GM23338 (cell line): ENCODE measurements around the gene HS6ST2. TPM values are rescaled to one million over a fixed set of nuclear protein-coding genes. Genes with fewer than 3 reads are reported as not detected.

Experiments used
- ATAC-seq: fragments of 200-7000 bp; cut with Tn5 transposase; 3 replicates; pipeline ENCODE4 v1.9.1; 2020
- DNase-seq: peaks from one replicate; pipeline ENCODE4 v3.0.0-alpha.2; 2015; ENCODE audit warnings: low spot score
- H2AFZ ChIP-seq: fragments of 200-600 bp; sonication (generic); 2 replicates; pipeline ENCODE4 v1.8.0; 2016; ENCODE audit warnings: antibody characterized with exemption, mild to moderate bottlenecking, moderate library complexity
- H3F3A ChIP-seq: fragments of 200-600 bp; sonication (generic); replicated peaks from 2 replicates; pipeline ENCODE4 v1.8.0; 2017; ENCODE audit warnings: antibody characterized with exemption, mixed run types, low read depth
- H3K27ac ChIP-seq: fragments of 200-600 bp; sonication (generic); 2 replicates; pipeline ENCODE4 v1.6.1; 2016; ENCODE audit warnings: low read depth
- H3K27me3 ChIP-seq: fragments of 200-600 bp; sonication (generic); 2 replicates; pipeline ENCODE4 v1.8.0; 2016; ENCODE audit warnings: mild to moderate bottlenecking, mixed run types, moderate library complexity; ENCODE audit not compliant: insufficient read depth
- H3K36me3 ChIP-seq: fragments of 200-600 bp; sonication (generic); 2 replicates; pipeline ENCODE4 v1.8.0; 2016; ENCODE audit warnings: mild to moderate bottlenecking; ENCODE audit not compliant: insufficient read depth
- H3K4me1 ChIP-seq: fragments of 200-600 bp; sonication (generic); 2 replicates; pipeline ENCODE4 v1.8.0; 2016; ENCODE audit warnings: mild to moderate bottlenecking, moderate library complexity; ENCODE audit not compliant: insufficient read depth
- H3K4me2 ChIP-seq: fragments of 200-600 bp; sonication (generic); 2 replicates; pipeline ENCODE4 v1.7.1; 2017; ENCODE audit warnings: mixed run types
- H3K4me3 ChIP-seq: fragments of 200-600 bp; sonication (generic); 2 replicates; pipeline ENCODE4 v1.6.1; 2016; ENCODE audit warnings: mixed run types
- H3K79me2 ChIP-seq: fragments of 200-600 bp; sonication (generic); replicated peaks from 2 replicates; pipeline ENCODE4 v1.8.0; 2017; ENCODE audit warnings: mild to moderate bottlenecking; ENCODE audit not compliant: insufficient read depth
- H3K9me2 ChIP-seq: fragments of 200-600 bp; sonication (generic); 2 replicates; pipeline ENCODE4 v1.8.0; 2017; ENCODE audit not compliant: insufficient read depth
- H4K20me1 ChIP-seq: fragments of 200-600 bp; sonication (generic); replicated peaks from 2 replicates; pipeline ENCODE4 v1.8.0; 2017; ENCODE audit warnings: mild to moderate bottlenecking; ENCODE audit not compliant: insufficient read depth
- H3K27ac Mint-ChIP-seq: 2 replicates; pipeline ENCODE4 v1.8.0; 2020; ENCODE audit warnings: inconsistent platforms, mild to moderate bottlenecking, moderate library complexity, mixed read lengths
- H3K27me3 Mint-ChIP-seq: 3 replicates; pipeline ENCODE4 v1.8.0; 2022; ENCODE audit warnings: low read depth, mild to moderate bottlenecking, moderate library complexity, mixed read lengths, inconsistent platforms; ENCODE audit not compliant: insufficient read depth, poor library complexity
- H3K36me3 Mint-ChIP-seq: 3 replicates; pipeline ENCODE4 v1.8.0; 2021; ENCODE audit warnings: low read depth, mild to moderate bottlenecking, inconsistent platforms, moderate library complexity, mixed read lengths
- H3K4me1 Mint-ChIP-seq: 3 replicates; pipeline ENCODE4 v1.8.0; 2020; ENCODE audit warnings: mild to moderate bottlenecking, inconsistent platforms, mixed read lengths
- H3K4me3 Mint-ChIP-seq: 3 replicates; pipeline ENCODE4 v1.8.0; 2021; ENCODE audit warnings: moderate library complexity, mild to moderate bottlenecking, inconsistent platforms, mixed read lengths
- H3K9me3 Mint-ChIP-seq: 3 replicates; pipeline ENCODE4 v1.8.0; 2020; ENCODE audit warnings: moderate library complexity, mild to moderate bottlenecking, inconsistent platforms, mixed read lengths
- CREB1 ChIP-seq: fragments of 250-450 bp; sonication (Bioruptor Pico); IDR thresholded peaks from 2 replicates; pipeline ENCODE4 v1.5.0; 2020; ENCODE audit warnings: low read depth, mild to moderate bottlenecking, moderate library complexity
- CTCF ChIP-seq, 2 experiments: fragments of 200-600 bp in 1 of 2; sonication (generic) in 1 of 2; conservative IDR thresholded peaks; 2 replicates each; pipeline versions ENCODE4 v1.5.1 to v1.6.1; 2016 to 2017; ENCODE audit warnings: antibody characterized with exemption in 2 of 2, low read depth in 2 of 2, mild to moderate bottlenecking in 2 of 2, moderate library complexity in 1 of 2
- ETS1 ChIP-seq: IDR thresholded peaks from 2 replicates; pipeline ENCODE4 v1.6.1; 2016; ENCODE audit warnings: antibody characterized with exemption
- EZH2 ChIP-seq: fragments of 200-600 bp; sonication (generic); IDR thresholded peaks from one replicate; pipeline ENCODE4 v1.8.0; 2017; ENCODE audit warnings: antibody characterized with exemption, mild to moderate bottlenecking, low read depth; ENCODE audit not compliant: unreplicated experiment
- EZH2phosphoT487 ChIP-seq: fragments of 200-600 bp; sonication (generic); IDR thresholded peaks from one replicate; pipeline ENCODE4 v1.8.1; 2018; ENCODE audit warnings: antibody characterized with exemption; ENCODE audit not compliant: unreplicated experiment
- JUNB ChIP-seq: IDR thresholded peaks from one replicate; pipeline ENCODE4 v1.6.1; 2016; ENCODE audit warnings: antibody characterized with exemption; ENCODE audit not compliant: unreplicated experiment
- NANOG ChIP-seq: IDR thresholded peaks from 2 replicates; pipeline ENCODE4 v1.6.1; 2016; ENCODE audit warnings: antibody characterized with exemption, borderline replicate concordance
- POLR2AphosphoS5 ChIP-seq: IDR thresholded peaks from 2 replicates; pipeline ENCODE4 v1.6.1; 2016; ENCODE audit warnings: antibody characterized with exemption, low read depth
- REST ChIP-seq: IDR thresholded peaks from one replicate; pipeline ENCODE4 v1.6.1; 2018; ENCODE audit warnings: antibody characterized with exemption; ENCODE audit not compliant: unreplicated experiment
- STAT1 ChIP-seq: IDR thresholded peaks from one replicate; pipeline ENCODE4 v1.6.1; 2016; ENCODE audit warnings: antibody characterized with exemption; ENCODE audit not compliant: unreplicated experiment
- ZNF114 ChIP-seq: fragments of 250-450 bp; sonication (Bioruptor Pico); IDR thresholded peaks from 2 replicates; pipeline ENCODE4 v1.5.0; 2020; ENCODE audit warnings: mild to moderate bottlenecking, moderate library complexity
- ZNF331 ChIP-seq: fragments of 250-450 bp; sonication (Bioruptor Pico); IDR thresholded peaks from 2 replicates; pipeline ENCODE4 v1.5.0; 2020; ENCODE audit warnings: low read depth, mild to moderate bottlenecking, moderate library complexity
- ZNF462 ChIP-seq: fragments of 250-450 bp; sonication (Bioruptor Pico); IDR thresholded peaks from 2 replicates; pipeline ENCODE4 v1.5.0; 2020; ENCODE audit warnings: mild to moderate bottlenecking, moderate library complexity
- polyA plus RNA-seq: library from polyadenylated mRNA; unstranded; fragments of >200 nt; fragmentation: Nextera tagmentation; extraction: Ambion mirVana; gene quantifications from 2 replicates; pipeline ENCODE4 v1.2.1, GENCODE V29; 2016
- total RNA-seq: library from RNA; depleted of rRNA; stranded (reverse); fragments of >200 nt; shearing (Covaris generic); gene quantifications from 2 replicates; pipeline ENCODE4 v1.2.3, GENCODE V29; 2014

The HS6ST2 gene
- total and polyA plus RNA-seq, 2 experiments from 2014 or later: 0.82 to 4.8 TPM

- Mint-ChIP-seq H3K36me3 (no peaks in the 10 kb centered on the region), H3K4me3 (no peak overlapping the region), H3K4me1 (peaks cover 28% of the 10 kb centered on the region), H3K27me3 (peaks cover 44% of the 10 kb centered on the region), H3K27ac (no peak overlapping the region), H3K9me3 (peaks cover 2% of the 10 kb centered on the region; the same call in 1 of the 3 replicates)
- peaks cover 5% of the 10 kb centered on the region; the same call in 1 of the 2 replicates for H3K4me1 ChIP-seq
- TF ChIP-seq POLR2AphosphoS5 (no peak), EZH2phosphoT487 (no peak), CREB1 (CRISPR knock-in tag) (no peak), ETS1 (no peak), ZNF331 (CRISPR knock-in tag) (no peak), STAT1 (no peak), NANOG (no peak), ZNF114 (CRISPR knock-in tag) (no peak), CTCF (conservative IDR thresholded peaks at IDR 0.05; ENCODE audit: low read depth in 2 of 2) (no peak), JUNB (no peak), EZH2 (no peak), REST (no peak), ZNF462 (CRISPR knock-in tag) (no peak)
- no peak overlapping the region for H3K4me3 ChIP-seq
- 0 out of 2 replicates have a peak, but pooled peaks cover 4% of the 10 kb centered on the region for H4K20me1 ChIP-seq
- ATAC-seq (no peak), DNase-seq (no peak)
- H3K36me3 ChIP-seq: no peaks in the 10 kb centered on the region
- H3F3A ChIP-seq: no peaks in the 10 kb centered on the region
- H3K9me2 ChIP-seq: no peaks in the 10 kb centered on the region
- H3K79me2 ChIP-seq: no peaks in the 10 kb centered on the region
- no peak overlapping the region for H2AFZ ChIP-seq
- peaks cover 58% of the 10 kb centered on the region for H3K27me3 ChIP-seq
- no peak overlapping the region for H3K4me2 ChIP-seq
- no peak overlapping the region for H3K27ac ChIP-seq
Observed at GRCh38 chrX:132954323-132954722, 4.1 kb downstream of the HS6ST2 start.
